Measurements from ENCODE around the gene TMEM248.
"Not testable (repeated sequence)": the region's sequence is repeated elsewhere in the genome, so short reads cannot be mapped to it uniquely, and the experiment has no call there.

TMEM248 gene

GRCh38 chr7:66953044-66953427, 32.0 kb downstream of the TMEM248 start:
- DNase-seq = no peak

GRCh38 chr7:66957595-66958290, 36.7 kb downstream of the TMEM248 start:
- DNase-seq = no peak

DNA sequence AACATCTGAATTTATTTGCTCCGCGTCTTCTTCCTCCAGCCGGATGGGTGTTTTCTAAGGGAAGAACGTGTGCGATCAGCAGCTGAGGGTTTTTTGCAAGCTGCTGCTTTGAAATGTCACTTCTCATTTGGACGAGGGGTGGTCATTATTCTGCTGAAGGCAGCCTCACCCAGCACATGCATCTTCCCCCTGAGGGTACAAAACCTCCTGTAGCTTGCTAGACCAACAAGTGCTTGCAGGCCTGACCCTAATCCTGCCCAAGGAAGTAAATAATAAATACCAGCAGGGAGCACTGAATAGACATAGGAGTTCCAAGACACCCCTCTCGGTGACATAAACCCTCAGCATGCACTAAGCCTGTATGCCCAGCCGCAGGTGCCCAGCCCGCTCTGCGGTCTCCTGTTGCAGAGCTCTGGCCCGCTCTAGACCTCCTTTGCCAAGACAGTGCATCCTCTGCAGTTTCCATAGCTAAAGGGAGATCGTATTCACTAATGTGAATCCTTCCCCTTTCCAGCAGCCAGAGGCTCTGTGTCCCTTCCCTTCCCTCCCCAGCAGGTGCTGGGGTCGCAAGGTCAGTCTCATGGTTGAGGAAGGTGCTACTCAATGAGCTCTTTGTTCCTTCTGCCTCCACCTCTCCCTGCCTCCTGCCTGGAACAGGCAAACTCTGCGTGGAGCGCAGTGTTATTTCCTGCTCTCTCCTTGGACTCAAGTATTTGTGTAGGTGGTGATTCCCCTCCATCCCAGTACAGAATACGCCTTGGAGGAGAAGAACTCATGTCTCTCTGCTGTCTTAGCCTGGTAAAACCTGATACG, 37.7 kb downstream of the TMEM248 start:
- DNase-seq = no peak

DNA sequence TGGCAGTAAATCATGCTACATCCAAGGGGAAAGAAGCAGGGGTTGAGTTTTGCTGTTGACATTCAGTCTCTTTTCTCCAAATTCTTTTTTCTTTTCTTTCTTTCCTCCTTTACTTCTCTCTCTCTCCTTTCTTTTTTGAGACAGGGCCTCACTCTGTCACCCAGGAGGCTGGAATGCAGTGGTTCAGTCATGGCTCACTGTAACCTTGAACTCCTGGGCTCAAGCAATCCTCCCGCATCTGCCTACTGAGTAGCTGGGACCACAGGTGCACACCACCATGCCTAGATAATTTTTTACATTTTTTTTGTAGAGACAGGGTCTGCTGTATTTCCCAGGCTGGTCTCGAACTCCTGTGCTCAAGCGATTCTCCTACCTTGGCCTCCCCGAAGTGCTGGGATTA, 39.2 kb downstream of the TMEM248 start:
- no peak for DNase-seq

GRCh38 chr7:66961096-66961495, 40.1 kb downstream of the TMEM248 start:
- no peak for DNase-seq

DNA sequence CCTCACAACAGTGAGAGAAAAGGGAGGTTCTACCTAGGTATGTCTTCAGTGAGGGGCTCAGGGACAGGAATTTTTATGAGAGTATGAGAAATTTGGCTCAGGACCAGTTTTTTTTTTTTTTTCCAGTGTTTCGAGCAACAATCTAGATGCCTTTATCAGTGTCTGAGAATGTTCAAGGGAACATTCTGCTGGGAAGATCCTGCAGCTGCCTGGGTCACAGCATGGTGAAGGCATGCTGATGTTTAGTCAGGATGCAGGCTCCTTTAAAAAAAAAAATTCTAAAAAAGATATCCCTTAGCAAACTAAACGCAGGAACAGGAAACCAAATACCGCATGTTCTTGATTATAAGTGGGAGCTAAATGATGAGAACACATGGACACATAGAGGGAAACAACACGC, 43.4 kb downstream of the TMEM248 start:
- no peak for DNase-seq

- no peak for DNase-seq
Observed at GRCh38 chr7:66967029-66967428, 46.0 kb downstream of the TMEM248 start.

- DNase-seq = not testable (repeated sequence)
Observed at GRCh38 chr7:66969001-66969400, 48.0 kb downstream of the TMEM248 start.

GRCh38 chr7:66970310-66970709, 49.3 kb downstream of the TMEM248 start:
- DNase-seq = no peak

- DNase-seq = no peak
Observed at GRCh38 chr7:66974986-66975590, 54.1 kb downstream of the TMEM248 start.

DNA sequence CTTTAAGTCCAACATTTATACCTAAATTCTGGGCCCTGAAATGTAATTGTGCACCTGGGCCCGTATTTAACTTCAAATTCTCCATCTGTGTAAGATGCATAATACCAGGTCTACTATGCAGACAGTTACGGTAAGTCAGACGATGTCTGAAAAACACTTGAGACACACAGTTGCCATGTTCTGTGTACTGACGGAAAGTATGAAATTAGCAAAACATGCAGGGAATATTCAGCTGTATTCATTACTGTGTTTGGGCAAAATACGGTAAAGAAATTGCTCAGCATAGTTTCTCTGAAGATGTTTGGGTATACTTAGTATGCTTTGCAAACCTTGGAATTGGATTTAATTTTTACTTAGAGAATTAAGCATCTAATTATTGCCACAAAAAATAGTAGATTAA, 57.3 kb downstream of the TMEM248 start:
- DNase-seq = not testable (repeated sequence)

GRCh38 chr7:66979013-66979412, 58.0 kb downstream of the TMEM248 start:
- DNase-seq = not testable (repeated sequence)

- not testable (repeated sequence) for DNase-seq
Observed at GRCh38 chr7:66980336-66980735, 59.3 kb downstream of the TMEM248 start.

GRCh38 chr7:66989552-66989951, 68.5 kb downstream of the TMEM248 start:
- DNase-seq = not testable (repeated sequence)

DNA sequence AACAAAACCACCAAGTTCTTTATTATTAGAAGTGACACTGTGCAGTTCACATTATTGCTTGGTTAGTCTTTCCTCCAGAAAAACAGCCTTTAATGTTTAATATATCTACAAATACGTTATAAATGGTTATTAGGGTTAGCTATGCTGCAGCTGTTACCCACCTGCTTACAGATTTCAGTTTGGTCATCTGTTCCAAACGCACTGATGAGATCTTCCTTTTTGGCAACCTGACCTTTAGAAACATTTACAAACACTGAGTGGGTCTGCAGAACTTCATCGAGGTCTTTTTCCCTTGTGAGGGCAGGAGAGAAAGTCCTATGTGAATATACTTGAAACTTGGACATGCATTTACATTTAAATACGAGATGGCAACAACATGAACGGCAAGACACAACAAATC, 73.0 kb downstream of the TMEM248 start:
- DNase-seq = not testable (repeated sequence)

- peak; percentile 15 for DNase-seq
Observed at GRCh38 chr7:66994691-66995049, 73.6 kb downstream of the TMEM248 start.

DNA sequence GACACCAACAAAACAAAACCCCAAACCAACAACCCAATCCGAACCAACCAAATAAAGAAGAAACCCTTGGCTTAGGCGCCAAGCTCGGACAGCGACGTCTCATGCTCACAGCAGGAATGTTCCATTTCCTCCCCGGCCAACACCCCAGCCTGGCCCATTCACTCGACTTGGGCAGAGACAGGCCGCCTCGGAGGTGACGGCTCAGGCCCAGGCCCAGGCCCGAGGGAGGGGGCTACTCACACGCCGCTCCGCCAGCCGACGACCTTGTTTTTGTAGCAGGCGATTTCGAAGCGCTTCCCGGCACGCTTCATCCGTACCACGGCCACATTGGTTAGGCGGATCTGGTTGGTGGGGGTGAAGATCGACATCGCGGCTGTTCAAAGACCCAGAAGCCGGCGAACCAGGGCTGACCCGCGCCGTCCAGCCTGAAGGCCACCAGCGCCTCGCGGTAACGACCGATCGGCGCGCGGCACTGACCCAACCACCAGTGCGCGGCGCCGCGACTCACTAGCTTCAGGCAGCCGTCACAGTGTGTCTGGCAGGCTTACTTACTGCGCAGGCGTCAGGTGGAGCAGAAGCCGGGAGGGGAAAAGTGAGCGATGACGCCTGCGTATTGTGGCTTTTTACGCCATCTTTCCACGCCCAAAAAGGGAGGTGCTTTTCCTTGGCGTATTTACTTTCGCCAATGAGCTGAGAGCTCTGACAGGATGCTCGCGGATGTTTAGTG, 74.2 kb downstream of the TMEM248 start, which contains the start of gene SBDS:
TSS of gene SBDS (minus strand) at position 537 of the 727 bp plus-strand sequence. CDS start at position 368, 169 bp downstream.
- peak; percentile 92 for DNase-seq

DNA sequence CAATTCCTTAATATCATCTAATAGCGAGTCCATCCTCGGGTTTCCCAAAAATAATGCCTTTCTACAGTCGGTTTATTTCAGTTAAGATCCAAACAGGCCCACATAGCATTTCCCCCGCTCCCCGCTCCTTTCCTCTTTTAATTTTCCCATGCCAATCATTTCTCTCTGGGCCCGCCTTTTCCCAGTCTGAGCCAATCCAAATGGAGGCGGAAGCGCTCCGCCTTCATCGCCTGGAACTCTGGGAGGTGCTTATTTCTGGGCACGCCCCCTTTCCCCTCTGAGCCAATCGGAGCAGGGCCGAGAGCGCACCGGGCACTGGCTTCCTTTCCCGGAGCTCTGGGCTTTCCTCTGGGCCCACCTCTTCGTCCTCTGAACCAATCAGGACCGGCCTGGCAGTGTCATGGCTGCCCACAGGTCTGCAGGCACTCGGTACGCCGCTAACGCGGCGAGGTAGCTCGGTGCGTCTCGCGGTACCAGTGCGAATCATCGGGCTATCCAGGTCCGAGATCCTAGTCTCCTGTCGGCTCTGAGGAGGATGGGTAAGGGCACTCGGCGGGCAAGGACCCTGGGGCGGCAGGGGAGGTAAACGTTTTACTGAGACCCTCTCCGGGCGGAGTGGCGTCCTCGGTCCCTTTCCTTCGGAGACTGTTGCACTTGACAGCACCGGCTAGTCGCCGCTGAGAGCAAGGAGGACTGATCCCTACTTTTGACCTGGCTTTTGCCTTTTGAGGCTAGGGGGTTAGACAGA, 75.6 kb downstream of the TMEM248 start, which contains the start of gene TYW1:
TSS of gene TYW1 (plus strand) at position 390 of the 748 bp plus-strand sequence. CDS start at position 536, 146 bp downstream.
- peak; percentile 94 for DNase-seq

- DNase-seq = not testable (repeated sequence)
Observed at GRCh38 chr7:67000601-67001258, 79.7 kb downstream of the TMEM248 start.

DNA sequence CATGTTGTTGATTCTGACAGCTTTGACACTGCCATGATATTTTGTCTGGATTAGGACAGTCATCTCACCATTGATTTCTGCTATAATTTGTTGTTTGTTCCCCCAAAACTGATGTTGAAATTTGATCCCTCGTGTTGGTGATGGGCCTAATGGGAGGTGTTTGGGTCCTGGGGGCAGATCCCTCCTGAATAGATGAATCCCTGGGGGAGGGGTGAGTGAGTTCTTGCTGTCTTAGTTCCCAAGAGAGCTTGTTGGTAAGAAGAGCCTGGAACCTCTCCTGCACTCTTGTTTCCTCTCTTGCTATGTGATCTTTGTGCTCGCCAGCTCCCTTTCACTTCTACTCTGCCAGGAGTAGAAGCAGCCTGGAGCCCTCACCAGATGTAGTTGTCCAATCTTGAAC, 83.1 kb downstream of the TMEM248 start:
- DNase-seq = not testable (repeated sequence)

DNA sequence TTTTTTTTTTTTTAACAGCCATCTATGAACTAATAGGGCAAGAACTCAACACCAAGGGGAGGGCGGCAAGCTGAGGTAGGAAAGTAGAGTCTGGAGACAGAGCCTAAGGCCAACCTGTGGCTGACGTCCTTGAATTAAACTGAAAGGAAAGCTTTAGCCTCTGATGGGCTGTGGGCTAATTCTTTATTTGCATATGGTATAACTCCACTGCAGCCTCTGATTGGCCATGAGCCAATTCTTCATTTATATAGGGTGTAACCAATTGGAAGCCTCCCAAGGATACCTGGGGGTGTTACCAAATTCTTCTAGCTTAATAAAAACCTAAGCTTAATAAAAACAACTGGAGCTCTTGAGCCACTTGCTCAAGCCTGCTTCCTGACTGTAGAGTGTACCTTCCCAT, 85.9 kb downstream of the TMEM248 start:
- DNase-seq = no peak
